GM21515 (cell line): ENCODE results near the gene TNPO1.

ENCODE experiments used
- ATAC-seq: cut with Tn5 transposase; IDR thresholded peaks from one replicate; pipeline ENCODE4 v1.9.1; 2021; ENCODE audit not compliant: unreplicated experiment

Gene TNPO1

GRCh38 chr5:72850113-72850512 lies 33.7 kb downstream of the TNPO1 start:
- no peak for ATAC-seq

- ATAC-seq: no peak
Measured at GRCh38 chr5:72852356-72852755, 35.9 kb downstream of the TNPO1 start.

DNA sequence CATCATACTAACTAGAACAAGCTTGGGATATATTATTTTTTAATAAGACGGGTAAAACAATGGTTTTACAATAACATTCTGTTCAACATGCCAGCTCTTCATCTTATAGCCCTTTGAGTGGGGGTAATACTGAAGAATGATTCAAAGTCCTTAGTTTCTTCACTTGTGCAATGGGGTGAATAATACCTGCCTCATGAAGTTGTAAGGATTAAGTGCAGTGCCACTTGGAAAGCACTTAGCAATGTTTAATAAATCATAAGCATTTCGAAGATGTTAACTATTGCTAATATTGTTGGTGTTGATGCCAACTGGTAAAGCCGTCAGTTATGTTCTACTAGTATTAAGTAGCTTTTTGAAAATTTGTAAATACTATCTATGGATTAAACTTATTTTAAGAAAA lies 38.0 kb downstream of the TNPO1 start:
- no peak for ATAC-seq

- no peak for ATAC-seq
Measured at GRCh38 chr5:72855821-72856220, 39.4 kb downstream of the TNPO1 start.

DNA sequence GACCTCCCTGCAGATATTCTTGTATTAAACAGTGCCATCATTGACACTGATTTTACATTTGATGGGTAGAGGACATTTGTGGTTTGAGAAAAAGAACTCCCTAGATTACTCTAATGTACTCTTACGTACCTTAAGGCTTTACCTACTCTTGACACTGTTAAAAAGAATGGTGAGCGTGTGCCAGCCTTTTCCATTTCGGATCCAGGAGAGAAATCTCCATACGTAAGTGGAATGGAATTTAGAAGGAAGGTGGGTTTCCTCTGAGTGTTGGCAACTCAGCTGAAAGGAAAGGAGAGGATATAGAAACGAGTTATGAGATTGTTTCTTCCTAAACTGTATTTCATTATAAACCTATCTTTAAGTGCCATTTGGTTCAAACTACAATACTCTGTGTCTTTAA lies 40.9 kb downstream of the TNPO1 start:
- no peak for ATAC-seq

DNA sequence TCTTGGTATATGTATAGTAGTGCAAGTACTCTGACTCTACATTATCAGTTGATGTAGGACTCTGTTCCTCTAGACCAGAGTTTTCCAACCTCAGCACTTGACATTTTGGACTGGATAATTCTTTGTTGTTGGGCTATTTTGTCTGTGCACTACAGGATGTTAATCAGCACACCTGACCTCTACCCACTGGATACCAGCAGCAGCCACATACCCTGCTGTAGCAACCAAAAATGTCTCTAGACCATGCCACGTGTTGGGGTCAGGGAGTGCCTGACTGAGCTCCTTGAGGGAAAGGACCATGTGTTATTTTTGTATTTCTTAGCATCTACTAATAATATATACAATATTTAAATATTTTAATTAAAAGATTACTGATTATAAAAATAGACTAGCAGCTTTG lies 42.7 kb downstream of the TNPO1 start:
- no peak for ATAC-seq

GRCh38 chr5:72860499-72860898 lies 44.0 kb downstream of the TNPO1 start:
- ATAC-seq: no peak

DNA sequence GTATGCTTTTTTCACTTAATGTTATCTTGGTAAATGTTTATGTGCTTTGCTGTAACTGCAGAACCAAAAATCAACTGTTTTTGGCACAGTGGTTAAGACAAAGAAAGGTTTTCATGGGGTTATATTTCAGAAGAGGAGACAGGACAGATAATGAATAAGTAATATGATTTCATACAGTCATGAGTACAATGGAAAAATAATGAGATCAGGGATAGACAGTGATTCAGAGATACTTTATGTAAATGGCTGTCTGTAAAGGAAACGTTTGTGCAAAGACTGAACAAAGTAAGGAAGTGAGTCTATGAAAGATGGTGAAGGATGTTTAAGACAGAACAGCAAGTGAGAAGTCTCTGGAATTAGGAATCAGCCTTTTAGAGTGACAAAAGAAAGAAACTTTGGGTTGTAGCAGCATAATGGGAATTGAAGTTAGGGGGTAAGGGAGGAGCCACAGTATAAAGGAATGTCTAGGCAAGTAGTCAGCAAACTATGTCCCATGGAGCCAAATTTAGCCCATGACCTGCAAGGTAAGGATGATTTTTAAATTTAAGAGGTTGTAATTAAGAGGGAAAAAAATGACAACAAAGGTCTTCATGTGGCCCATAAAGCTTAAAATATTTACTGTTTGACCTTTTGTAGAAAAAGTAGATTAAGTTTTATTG lies 55.0 kb downstream of the TNPO1 start:
- no peak for ATAC-seq

DNA sequence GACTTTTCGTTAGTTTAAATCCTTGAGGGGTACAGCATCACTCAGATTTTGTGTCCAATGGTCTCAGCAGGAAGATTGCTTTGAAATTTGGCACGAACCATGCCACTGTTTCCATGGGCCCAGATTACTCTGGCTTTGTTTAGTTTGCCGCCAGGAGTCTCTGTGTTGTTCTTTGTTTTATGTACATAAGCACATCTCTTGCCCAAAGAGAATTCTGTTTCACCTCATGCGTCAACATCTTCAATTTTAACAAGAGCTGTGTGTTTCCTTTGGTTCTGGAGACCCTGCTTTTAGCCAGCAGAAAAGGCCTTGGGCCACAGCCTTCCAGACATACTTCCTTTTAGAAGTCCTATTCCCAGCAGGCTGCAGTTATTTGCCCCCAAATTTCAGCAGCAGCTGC lies 62.4 kb downstream of the TNPO1 start:
- no peak for ATAC-seq

DNA sequence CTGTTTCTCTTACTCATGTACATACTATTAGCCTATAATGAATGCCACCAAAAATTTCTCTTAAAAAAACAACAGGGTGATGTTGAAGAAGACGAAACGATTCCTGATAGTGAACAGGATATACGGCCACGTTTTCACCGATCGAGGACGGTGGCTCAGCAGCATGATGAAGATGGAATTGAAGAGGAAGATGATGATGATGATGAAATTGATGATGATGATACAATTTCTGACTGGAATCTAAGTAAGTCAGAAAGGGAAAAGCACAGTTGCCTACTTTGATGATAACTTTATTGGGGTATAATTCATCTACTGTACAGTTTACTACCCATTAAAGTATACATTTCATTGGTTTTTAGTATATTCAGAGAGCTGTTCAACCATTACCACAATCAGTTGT lies 66.5 kb downstream of the TNPO1 start:
- no peak for ATAC-seq

DNA sequence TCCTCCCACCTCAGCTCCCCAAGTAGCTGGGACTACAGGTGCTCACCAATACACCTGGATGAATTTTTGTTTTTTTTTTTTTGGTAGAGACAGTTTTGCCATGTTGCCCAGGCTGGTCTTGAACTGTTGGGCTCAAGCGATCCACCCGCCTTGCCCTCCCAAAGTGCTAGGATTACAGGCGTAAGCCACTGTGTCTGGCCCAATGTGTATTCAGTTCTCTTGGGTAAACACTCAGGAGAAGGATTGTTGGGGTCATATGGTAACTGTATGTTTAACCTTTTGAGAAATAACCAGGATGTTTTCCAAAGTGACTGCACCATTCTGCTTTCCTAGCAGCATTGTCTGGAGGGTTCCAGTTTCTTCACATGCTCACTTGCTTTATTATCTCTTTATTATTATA lies 67.4 kb downstream of the TNPO1 start:
- ATAC-seq: no peak

- no peak for ATAC-seq
Measured at GRCh38 chr5:72884892-72885291, 68.4 kb downstream of the TNPO1 start.

DNA sequence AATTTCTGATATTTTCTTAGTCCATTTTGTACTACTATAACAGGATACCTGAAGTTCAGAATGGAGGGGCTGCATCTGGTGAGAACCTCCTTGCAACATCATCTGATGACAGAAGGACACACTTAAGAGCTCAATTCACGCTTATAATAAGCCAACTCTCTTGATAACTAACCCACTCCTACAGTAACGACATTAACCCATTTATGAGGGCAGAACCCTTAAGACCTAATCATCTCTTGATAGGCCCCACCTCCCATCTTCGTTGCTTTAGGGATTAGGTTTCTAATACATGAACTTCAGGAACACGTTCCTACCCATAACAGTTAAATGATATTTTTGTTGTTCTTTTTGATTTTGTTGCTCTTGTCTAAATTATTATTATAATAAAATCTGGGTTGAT lies 69.4 kb downstream of the TNPO1 start:
- no peak for ATAC-seq

DNA sequence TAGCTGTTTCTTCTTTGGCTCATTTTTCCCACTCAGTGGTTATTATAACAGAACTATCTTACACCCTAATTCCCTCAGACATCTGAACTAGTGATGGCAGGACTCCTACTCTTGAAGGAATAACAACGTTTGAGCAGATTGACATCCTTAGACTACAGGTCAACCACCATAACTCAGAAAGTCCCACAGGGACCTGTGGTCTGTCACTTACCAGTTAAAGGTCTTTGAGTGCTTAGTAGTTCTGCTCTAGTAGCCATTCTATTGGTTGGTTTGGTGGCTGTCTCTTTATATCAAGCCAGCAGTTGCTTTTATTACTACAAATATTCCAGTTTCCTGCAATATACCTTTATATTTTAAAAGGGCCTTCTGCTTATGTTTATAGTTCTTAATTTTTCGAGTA lies 72.1 kb downstream of the TNPO1 start:
- no peak for ATAC-seq

DNA sequence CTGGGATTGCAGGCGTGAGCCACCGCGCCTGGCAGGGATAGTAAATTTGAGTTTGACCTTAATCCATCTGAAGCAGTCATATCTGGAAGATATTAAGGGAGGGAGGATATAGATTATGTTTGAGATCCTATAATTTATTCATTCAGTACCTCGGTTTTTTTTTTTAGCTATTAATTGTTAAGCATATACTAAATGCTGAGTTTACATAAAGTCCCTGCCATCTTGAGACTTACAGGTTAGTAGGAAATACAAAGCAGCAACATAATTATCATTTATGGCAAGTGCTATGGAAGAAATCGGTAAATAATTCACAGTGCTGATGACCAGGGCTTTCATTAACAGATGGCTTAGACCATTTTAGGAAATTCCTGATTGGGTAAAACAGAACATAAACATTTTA lies 72.9 kb downstream of the TNPO1 start:
- ATAC-seq: no peak

DNA sequence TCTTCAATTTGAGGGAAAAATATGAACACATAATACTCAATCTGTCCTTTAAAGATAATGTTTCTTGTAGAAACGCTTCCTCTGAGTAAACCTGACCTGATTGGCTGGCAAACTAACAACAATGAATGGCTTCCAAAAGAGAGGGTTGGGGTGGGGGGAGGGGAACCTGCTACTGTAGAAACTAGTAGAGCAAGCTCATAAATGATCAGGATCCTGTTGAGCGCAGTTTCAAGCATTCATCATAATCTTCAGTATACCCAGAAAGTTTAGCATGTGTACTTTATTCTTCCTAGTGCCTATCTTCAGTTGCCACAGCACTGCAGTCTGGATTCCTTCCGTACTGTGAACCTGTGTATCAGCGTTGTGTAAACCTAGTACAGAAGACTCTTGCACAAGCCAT lies 76.4 kb downstream of the TNPO1 start:
- no peak for ATAC-seq

DNA sequence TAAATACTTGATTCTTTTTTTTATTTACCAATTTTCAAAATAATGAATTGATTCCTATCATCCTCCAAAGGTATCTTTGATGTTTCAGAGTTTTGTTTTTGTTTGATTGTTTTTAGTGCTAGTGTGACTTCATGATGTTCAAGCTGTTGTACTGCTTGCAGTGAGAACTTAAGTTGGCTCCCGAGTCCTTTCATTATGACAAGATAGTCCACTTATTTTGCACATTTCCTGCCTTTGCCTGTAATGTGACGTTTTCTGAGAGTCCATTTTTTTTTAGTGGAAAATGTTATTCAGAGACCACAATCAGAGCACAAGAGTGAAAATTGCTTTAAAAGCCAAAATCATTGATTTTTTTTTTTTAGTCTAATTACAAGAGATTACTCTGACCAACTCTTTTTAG lies 79.3 kb downstream of the TNPO1 start:
- ATAC-seq: no peak

GRCh38 chr5:72906806-72907205 lies 90.3 kb downstream of the TNPO1 start:
- ATAC-seq: no peak

DNA sequence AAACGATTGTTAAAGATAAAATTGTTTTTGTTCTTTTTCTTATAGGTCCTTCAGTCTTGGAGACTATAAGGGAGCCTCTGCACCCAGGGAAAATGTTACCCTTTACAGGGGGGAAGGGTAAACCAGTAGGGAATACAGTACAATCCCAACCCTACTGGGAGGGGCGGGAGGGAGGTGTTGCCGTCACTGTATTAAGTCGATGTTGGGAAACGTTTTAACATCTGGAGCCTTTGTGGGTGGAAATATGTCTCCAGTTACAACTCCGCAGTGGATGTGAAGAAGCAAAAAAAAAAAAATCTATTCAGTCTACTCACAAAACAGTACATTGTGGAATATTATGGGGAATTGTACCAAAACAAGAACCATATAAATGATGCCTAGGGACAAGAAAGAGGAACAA lies 92.2 kb downstream of the TNPO1 start:
- ATAC-seq: no peak

DNA sequence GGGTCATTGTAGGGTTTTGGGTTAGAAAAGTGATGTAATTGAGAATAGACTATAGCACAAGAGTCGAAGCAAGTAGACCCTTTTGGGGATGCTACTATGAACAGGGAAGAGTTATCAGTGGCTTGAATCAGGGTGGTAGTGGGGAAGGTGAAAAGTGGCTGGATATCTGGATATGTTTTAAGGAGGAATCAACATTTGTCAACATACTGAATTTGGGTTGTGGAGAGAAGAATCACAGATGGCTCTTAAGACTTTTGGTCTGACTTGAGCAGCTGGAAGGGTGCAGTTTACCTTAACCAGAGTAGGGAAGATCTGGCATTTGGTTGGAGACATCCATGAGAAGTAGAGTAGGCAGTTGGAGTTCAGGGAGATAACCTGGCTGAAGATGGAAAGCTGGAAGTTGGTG lies 100.9 kb downstream of the TNPO1 start:
- no peak for ATAC-seq

GRCh38 chr5:72920690-72921502 lies 104.4 kb downstream of the TNPO1 start:
- no peak for ATAC-seq

DNA sequence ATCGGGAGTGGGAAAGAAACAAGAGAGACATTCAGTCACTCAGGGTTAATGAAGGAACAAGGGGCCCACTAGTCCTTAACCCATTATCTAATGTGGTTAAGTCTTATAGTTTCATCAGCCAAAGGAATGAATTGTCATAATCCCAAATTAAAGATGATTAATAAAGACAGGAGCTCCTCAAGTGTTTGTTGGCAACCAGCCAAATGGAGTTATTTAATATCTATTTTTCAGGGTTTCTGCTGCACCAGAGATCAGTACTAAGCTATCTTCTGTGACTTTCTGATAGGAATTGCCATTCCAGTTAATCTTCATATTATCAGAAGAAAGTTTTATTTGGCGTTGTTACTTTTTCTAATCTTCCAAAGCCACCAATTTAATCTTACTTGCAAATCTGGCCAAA lies 105.4 kb downstream of the TNPO1 start:
- no peak for ATAC-seq

DNA sequence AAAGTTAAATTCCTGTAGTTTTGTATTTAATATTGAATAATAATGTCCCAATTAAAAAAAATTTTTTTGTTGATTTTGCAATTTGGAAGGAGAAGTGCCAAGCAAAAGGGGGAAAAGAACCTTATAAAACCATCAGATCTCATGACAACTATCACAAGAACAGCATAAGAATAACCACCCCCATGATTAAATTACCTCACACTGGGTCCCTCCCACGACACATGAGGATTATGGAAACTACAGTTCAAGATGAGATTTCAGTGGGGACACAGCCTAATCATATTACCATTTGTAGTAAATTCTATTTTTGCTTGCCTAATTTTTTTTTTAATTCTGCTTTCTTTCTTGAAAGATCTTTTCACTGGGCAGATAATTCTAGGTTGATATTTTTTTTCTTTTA lies 106.0 kb downstream of the TNPO1 start:
- no peak for ATAC-seq
